Fibroblast of skin of right biceps (primary cell): ENCODE measurements around the gene SLIT1.

ENCODE experiments used
- DNase-seq: peaks from one replicate; pipeline ENCODE4 v3.0.0-alpha.2; 2013

Gene SLIT1

GRCh38 chr10:96992721-96993120 lies 193.0 kb downstream of the SLIT1 start:
- no peak for DNase-seq

- peak; percentile 84 for DNase-seq
Measured at GRCh38 chr10:96991313-96991841, 194.4 kb downstream of the SLIT1 start.

- DNase-seq = no peak
Measured at GRCh38 chr10:96988426-96988825, 197.3 kb downstream of the SLIT1 start.

- DNase-seq = peak; percentile 63
Measured at GRCh38 chr10:96987842-96988175, 197.9 kb downstream of the SLIT1 start.

- DNase-seq = no peak
Measured at GRCh38 chr10:96987141-96987841, 198.5 kb downstream of the SLIT1 start.

GRCh38 chr10:96986200-96986856 lies 199.4 kb downstream of the SLIT1 start:
- DNase-seq = no peak

- DNase-seq = no peak
Measured at GRCh38 chr10:96984541-96985131, 201.1 kb downstream of the SLIT1 start.

GRCh38 chr10:96982149-96982930 lies 203.4 kb downstream of the SLIT1 start:
- no peak for DNase-seq

GRCh38 chr10:96978621-96979154 lies 207.1 kb downstream of the SLIT1 start:
- no peak for DNase-seq

- DNase-seq = no peak
Measured at GRCh38 chr10:96975136-96975535, 210.6 kb downstream of the SLIT1 start.

GRCh38 chr10:96973809-96974747 lies 211.7 kb downstream of the SLIT1 start:
- DNase-seq = peak; percentile 43

GRCh38 chr10:96972264-96972663 lies 213.5 kb downstream of the SLIT1 start:
- no peak for DNase-seq

- DNase-seq = no peak
Measured at GRCh38 chr10:96971324-96971723, 214.4 kb downstream of the SLIT1 start.

GRCh38 chr10:96968682-96969423 lies 216.9 kb downstream of the SLIT1 start:
- DNase-seq = no peak

GRCh38 chr10:96967847-96968246 lies 217.9 kb downstream of the SLIT1 start:
- DNase-seq = peak; percentile 53

- no peak for DNase-seq
Measured at GRCh38 chr10:96964131-96964530, 221.6 kb downstream of the SLIT1 start.

GRCh38 chr10:96960872-96961271 lies 224.9 kb downstream of the SLIT1 start:
- peak; percentile 46 for DNase-seq

GRCh38 chr10:96959733-96960132 lies 226.0 kb downstream of the SLIT1 start:
- DNase-seq = no peak

- DNase-seq = no peak
Measured at GRCh38 chr10:96958071-96958470, 227.7 kb downstream of the SLIT1 start.

GRCh38 chr10:96955794-96956193 lies 230.0 kb downstream of the SLIT1 start:
- no peak for DNase-seq

- no peak for DNase-seq
Measured at GRCh38 chr10:96951954-96952353, 233.8 kb downstream of the SLIT1 start.
